Thyroid gland (tissue), 4 donors: ENCODE measurements around the gene SEPTIN8. TPM values are rescaled to one million over a fixed set of nuclear protein-coding genes. Genes with fewer than 3 reads are reported as not detected.

Experiments
- DNase-seq, 2 donors: peaks; one replicate each; pipeline ENCODE4 v3.0.0-alpha.2; 2019
- H3K27ac ChIP-seq, 3 donors: fragments of 200-600 bp; sonication (generic); 1 replicate in 2 of 3; 2 replicates in 1 of 3; pipeline ENCODE4 v1.5.1; 2016 to 2019; ENCODE audit warnings: mild to moderate bottlenecking in 1 of 3, moderate library complexity in 1 of 3
- H3K27me3 ChIP-seq: fragments of 200-600 bp; sonication (generic); one replicate; pipeline ENCODE4 v1.5.1; 2019
- H3K36me3 ChIP-seq, 2 donors: fragments of 200-600 bp; sonication (generic); one replicate each; pipeline ENCODE4 v1.5.1; 2016 to 2019
- H3K4me1 ChIP-seq, 2 donors: fragments of 200-600 bp; sonication (generic); one replicate each; pipeline ENCODE4 v1.5.1; 2017 to 2019
- H3K4me3 ChIP-seq, 3 donors: fragments of 200-600 bp; sonication (generic); replicated peaks in 1 of 3; 1 replicate in 2 of 3; 2 replicates in 1 of 3; pipeline ENCODE4 v1.5.1; 2016; ENCODE audit warnings: mild to moderate bottlenecking in 1 of 3
- H3K9me3 ChIP-seq: fragments of 200-600 bp; sonication (generic); one replicate; pipeline ENCODE4 v1.5.1; 2017
- CTCF ChIP-seq, 6 experiments: fragments of 200-600 bp in 3 of 6; fragments of 450-650 bp in 3 of 6; sonication (generic) in 3 of 6; IDR thresholded peaks; one replicate each; pipeline ENCODE4 v1.5.1; 2016 to 2019; ENCODE audit warnings: antibody characterized with exemption in 6 of 6, mild to moderate bottlenecking in 2 of 6, inconsistent platforms in 1 of 6, moderate library complexity in 1 of 6
- POLR2A ChIP-seq, 2 donors: fragments of 450-650 bp; IDR thresholded peaks; one replicate each; pipeline ENCODE4 v1.6.1; 2017; ENCODE audit warnings: antibody characterized with exemption in 2 of 2, mild to moderate bottlenecking in 2 of 2, moderate library complexity in 1 of 2
- WGBS, 2 donors: methylation state at CpG; one replicate each; pipeline ENCODE4 v1.1.5; 2017; 5-methylcytosine and 5-hydroxymethylcytosine counted together
- intact Hi-C: fragments of 100-400 bp; cut with DNase I; formaldehyde crosslinking; loops from one replicate; pipeline ENCODE4 v1.15.1; 2023
- total RNA-seq, 4 donors: library from RNA; depleted of rRNA; stranded (reverse); fragments of >200 nt; gene quantifications; one replicate each; pipeline ENCODE4 v1.2.3, GENCODE V29; 2016

SEPTIN8 gene
- 10 to 100 TPM; 41.9 to 57.7 (median 46.7) TPM for total RNA-seq

- peak; percentile 49 to 59 for DNase-seq
- no peaks in the 10 kb centered on the region for H3K36me3 ChIP-seq
- TF ChIP-seq CTCF (IDR thresholded peaks at IDR 0.05), result peak in 1 of 6 experiments; percentile 10
- peak in 1 of 2 donors; percentile 28 for TF ChIP-seq POLR2A (IDR thresholded peaks at IDR 0.05)
- peaks cover 24 to 32% of the 10 kb centered on the region in 2 donors for H3K4me1 ChIP-seq
- intact Hi-C loops, result no loop called here
- 3 to 11% methylated on average over 5 to 15 of the region's 82 CpGs for WGBS, 2 donors
- no peaks in the 10 kb centered on the region for H3K27me3 ChIP-seq
- peak within 1 kb of the TSS; percentile 37 to 87 (median 85) for H3K27ac ChIP-seq
- H3K9me3 ChIP-seq, result no peaks in the 10 kb centered on the region
- peak within 1 kb of the TSS; percentile 57 to 72 (median 64) for H3K4me3 ChIP-seq
Measured at GRCh38 chr5:132777209-132778069, at the start of gene SEPTIN8. SEPTIN8 (minus strand) TSS chr5:132777239; CDS start chr5:132777137, 102 bp downstream.

GRCh38 chr5:132826424-132827082, 49.5 kb upstream of the SEPTIN8 start:
- H3K4me3 ChIP-seq, result no peak overlapping the region
- no peaks in the 10 kb centered on the region for H3K36me3 ChIP-seq
- intact Hi-C loops, result loop anchor here (5.0 to 10.0 kb wide), 4 partner anchors 46 to 442 kb away; partner anchors contain the start of genes CCNI2 and LEAP2
- H3K4me1 ChIP-seq, result peaks cover 13 to 22% of the 10 kb centered on the region in 2 donors
- no peak for DNase-seq
- no peaks in the 10 kb centered on the region for H3K9me3 ChIP-seq
- H3K27me3 ChIP-seq, result no peaks in the 10 kb centered on the region
- TF ChIP-seq CTCF (IDR thresholded peaks at IDR 0.05), result no peak
- no peak for TF ChIP-seq POLR2A (IDR thresholded peaks at IDR 0.05)
- whole genome bisulfite sequencing, 2 donors, result 81 to 83% methylated on average over 6 of the region's 6 CpGs
- no peak overlapping the region for H3K27ac ChIP-seq

GRCh38 chr5:132825834-132826391, 48.9 kb upstream of the SEPTIN8 start:
- Histone ChIP-seq H3K4me3 (no peak overlapping the region), H3K9me3 (no peaks in the 10 kb centered on the region), H3K4me1 (peaks cover 13 to 23% of the 10 kb centered on the region in 2 donors), H3K36me3 (no peaks in the 10 kb centered on the region), H3K27me3 (no peaks in the 10 kb centered on the region), H3K27ac (no peak overlapping the region)
- 72 to 81% methylated on average over 7 to 29 of the region's 43 CpGs for WGBS, 2 donors
- intact Hi-C loops, result loop anchor here (5.0 to 10.0 kb wide), 4 partner anchors 46 to 441 kb away; partner anchors contain the start of genes CCNI2 and LEAP2
- TF ChIP-seq CTCF (IDR thresholded peaks at IDR 0.05) (no peak), POLR2A (IDR thresholded peaks at IDR 0.05) (no peak)
- no peak for DNase-seq

GRCh38 chr5:132825033-132825833, 48.2 kb upstream of the SEPTIN8 start:
- H3K4me3 ChIP-seq, result no peak overlapping the region
- no peaks in the 10 kb centered on the region for H3K9me3 ChIP-seq
- H3K4me1 ChIP-seq, result peaks cover 13 to 20% of the 10 kb centered on the region in 2 donors
- no peak overlapping the region for H3K27ac ChIP-seq
- intact Hi-C loops, result loop anchor here (5.0 to 10.0 kb wide), 4 partner anchors 47 to 440 kb away; partner anchors contain the start of genes CCNI2 and LEAP2
- H3K36me3 ChIP-seq, result no peaks in the 10 kb centered on the region
- no peaks in the 10 kb centered on the region for H3K27me3 ChIP-seq
- no peak for TF ChIP-seq CTCF (IDR thresholded peaks at IDR 0.05)
- TF ChIP-seq POLR2A (IDR thresholded peaks at IDR 0.05), result no peak
- DNase-seq, result no peak
- WGBS, 2 donors, result 93 to 98% methylated on average over 8 to 12 of the region's 71 CpGs
